HL-60 (cell line): ENCODE data around the gene PHF21A.

ENCODE experiments used
- GABPA ChIP-seq: IDR thresholded peaks from 2 replicates; pipeline ENCODE4 v1.6.1; 2012; ENCODE audit warnings: low read depth
- POLR2AphosphoS5 ChIP-seq: IDR thresholded peaks from 2 replicates; pipeline ENCODE4 v1.6.1; 2012; ENCODE audit warnings: low read depth
- TF ChIP-seq, protein P1 (sequence below): IDR thresholded peaks from one replicate; pipeline ENCODE4 v1.5.1; 2011; ENCODE audit warnings: low read length, control low read depth, inconsistent platforms; ENCODE audit not compliant: insufficient read depth
- TF ChIP-seq, protein P2 (sequence below): IDR thresholded peaks from 2 replicates; pipeline ENCODE4 v1.6.1; 2012; ENCODE audit warnings: low read depth; ENCODE audit not compliant: insufficient replicate concordance

DNA sequence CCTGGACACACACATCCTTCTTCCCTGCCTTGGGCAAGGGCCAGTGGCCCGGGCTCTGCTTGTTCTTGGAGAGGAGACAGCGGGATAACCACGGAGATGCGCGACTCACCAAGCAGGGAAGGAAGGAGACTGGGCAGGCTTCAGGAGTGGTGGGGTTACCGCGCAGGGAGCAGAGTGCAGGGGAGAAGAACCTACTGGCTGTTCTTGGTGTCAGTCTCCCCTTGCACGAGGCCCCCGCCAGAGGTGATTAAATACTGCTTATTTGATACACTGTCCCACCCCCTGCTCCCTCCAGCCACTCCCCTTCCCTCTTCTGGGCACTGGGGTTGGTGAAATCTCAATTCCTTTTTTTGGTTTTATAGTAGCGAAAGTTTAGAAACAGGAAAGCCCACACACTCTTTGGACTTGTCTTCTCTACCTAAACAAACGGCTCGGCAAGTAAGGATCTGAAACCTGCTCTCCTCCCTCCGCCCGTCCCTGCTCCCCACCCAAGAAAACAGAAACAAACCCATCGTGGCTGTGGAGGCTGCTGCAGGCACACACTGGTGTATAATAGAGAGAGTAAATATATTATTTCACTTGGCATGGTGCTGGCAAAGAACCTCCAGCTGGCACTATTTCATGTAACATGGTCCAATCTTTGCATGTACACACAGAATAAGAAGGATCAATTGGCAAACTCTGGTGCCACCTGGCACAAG is 188.0 kb downstream of the PHF21A start:
- TF ChIP-seq, protein P1, sequence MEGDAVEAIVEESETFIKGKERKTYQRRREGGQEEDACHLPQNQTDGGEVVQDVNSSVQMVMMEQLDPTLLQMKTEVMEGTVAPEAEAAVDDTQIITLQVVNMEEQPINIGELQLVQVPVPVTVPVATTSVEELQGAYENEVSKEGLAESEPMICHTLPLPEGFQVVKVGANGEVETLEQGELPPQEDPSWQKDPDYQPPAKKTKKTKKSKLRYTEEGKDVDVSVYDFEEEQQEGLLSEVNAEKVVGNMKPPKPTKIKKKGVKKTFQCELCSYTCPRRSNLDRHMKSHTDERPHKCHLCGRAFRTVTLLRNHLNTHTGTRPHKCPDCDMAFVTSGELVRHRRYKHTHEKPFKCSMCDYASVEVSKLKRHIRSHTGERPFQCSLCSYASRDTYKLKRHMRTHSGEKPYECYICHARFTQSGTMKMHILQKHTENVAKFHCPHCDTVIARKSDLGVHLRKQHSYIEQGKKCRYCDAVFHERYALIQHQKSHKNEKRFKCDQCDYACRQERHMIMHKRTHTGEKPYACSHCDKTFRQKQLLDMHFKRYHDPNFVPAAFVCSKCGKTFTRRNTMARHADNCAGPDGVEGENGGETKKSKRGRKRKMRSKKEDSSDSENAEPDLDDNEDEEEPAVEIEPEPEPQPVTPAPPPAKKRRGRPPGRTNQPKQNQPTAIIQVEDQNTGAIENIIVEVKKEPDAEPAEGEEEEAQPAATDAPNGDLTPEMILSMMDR: no peak
- no peak for TF ChIP-seq POLR2AphosphoS5
- no peak for TF ChIP-seq GABPA
- TF ChIP-seq, protein P2, sequence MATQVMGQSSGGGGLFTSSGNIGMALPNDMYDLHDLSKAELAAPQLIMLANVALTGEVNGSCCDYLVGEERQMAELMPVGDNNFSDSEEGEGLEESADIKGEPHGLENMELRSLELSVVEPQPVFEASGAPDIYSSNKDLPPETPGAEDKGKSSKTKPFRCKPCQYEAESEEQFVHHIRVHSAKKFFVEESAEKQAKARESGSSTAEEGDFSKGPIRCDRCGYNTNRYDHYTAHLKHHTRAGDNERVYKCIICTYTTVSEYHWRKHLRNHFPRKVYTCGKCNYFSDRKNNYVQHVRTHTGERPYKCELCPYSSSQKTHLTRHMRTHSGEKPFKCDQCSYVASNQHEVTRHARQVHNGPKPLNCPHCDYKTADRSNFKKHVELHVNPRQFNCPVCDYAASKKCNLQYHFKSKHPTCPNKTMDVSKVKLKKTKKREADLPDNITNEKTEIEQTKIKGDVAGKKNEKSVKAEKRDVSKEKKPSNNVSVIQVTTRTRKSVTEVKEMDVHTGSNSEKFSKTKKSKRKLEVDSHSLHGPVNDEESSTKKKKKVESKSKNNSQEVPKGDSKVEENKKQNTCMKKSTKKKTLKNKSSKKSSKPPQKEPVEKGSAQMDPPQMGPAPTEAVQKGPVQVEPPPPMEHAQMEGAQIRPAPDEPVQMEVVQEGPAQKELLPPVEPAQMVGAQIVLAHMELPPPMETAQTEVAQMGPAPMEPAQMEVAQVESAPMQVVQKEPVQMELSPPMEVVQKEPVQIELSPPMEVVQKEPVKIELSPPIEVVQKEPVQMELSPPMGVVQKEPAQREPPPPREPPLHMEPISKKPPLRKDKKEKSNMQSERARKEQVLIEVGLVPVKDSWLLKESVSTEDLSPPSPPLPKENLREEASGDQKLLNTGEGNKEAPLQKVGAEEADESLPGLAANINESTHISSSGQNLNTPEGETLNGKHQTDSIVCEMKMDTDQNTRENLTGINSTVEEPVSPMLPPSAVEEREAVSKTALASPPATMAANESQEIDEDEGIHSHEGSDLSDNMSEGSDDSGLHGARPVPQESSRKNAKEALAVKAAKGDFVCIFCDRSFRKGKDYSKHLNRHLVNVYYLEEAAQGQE: no peak
